HEK293 (cell line): ENCODE data around the gene LGALS7.

ENCODE experiments used
- CTCF ChIA-PET: fragments of 350-600 bp; formaldehyde crosslinking; extraction: SDS; loops from one replicate; lab custom pipeline; 2021; ENCODE audit warnings: antibody characterized with exemption; lab: Yijun Ruan, JAX
- POLR2A ChIA-PET: fragments of 300-600 bp; formaldehyde crosslinking; extraction: SDS; loops from one replicate; lab custom pipeline; 2020; ENCODE audit warnings: antibody characterized with exemption, inconsistent platforms; lab: Yijun Ruan, JAX
- H3K27ac ChIP-seq: fragments of 200-500 bp; sonication (Bioruptor generic); 2 replicates; pipeline ENCODE4 v1.5.1; 2014; ENCODE audit warnings: low read depth, low read length, control low read depth, inconsistent platforms; ENCODE audit errors: extremely low read depth
- H3K36me3 ChIP-seq, 2 experiments: fragments of 200-500 bp in 1 of 2; sonication (Bioruptor generic) in 1 of 2; 1 replicate in 1 of 2; 2 replicates in 1 of 2; pipeline ENCODE4 v1.5.1; 2014 to 2017; ENCODE audit warnings: inconsistent platforms in 2 of 2, low read length in 2 of 2; ENCODE audit not compliant: control insufficient read depth in 2 of 2, insufficient read depth in 1 of 2
- H3K4me1 ChIP-seq: fragments of 200-500 bp; sonication (Bioruptor generic); 2 replicates; pipeline ENCODE4 v1.5.1; 2014; ENCODE audit warnings: mild to moderate bottlenecking, low read length, inconsistent platforms; ENCODE audit not compliant: control insufficient read depth, insufficient read depth
- H3K4me3 ChIP-seq: 2 replicates; pipeline ENCODE4 v1.5.1; 2011; ENCODE audit warnings: low read depth, mild to moderate bottlenecking, control low read depth, low read length, moderate library complexity
- H3K9me3 ChIP-seq: fragments of 200-500 bp; sonication (Bioruptor generic); 2 replicates; pipeline ENCODE4 v1.5.1; 2014; ENCODE audit warnings: low read depth, low read length, inconsistent platforms; ENCODE audit not compliant: control insufficient read depth, insufficient read depth
- ELK4 ChIP-seq: IDR thresholded peaks from 2 replicates; pipeline ENCODE4 v1.6.1; 2011; ENCODE audit warnings: mild to moderate bottlenecking, low read depth, low read length, borderline replicate concordance
- KLF8 ChIP-seq: fragments of 450-650 bp; formaldehyde crosslinking; IDR thresholded peaks from 2 replicates; pipeline ENCODE4 v1.5.1; 2016; ENCODE audit warnings: missing biosample characterization, missing genetic modification characterization
- PRDM10 ChIP-seq: fragments of 450-650 bp; formaldehyde crosslinking; IDR thresholded peaks from 2 replicates; pipeline ENCODE4 v1.5.1; 2016; ENCODE audit warnings: missing biosample characterization, missing genetic modification characterization
- SALL2 ChIP-seq: fragments of 450-650 bp; formaldehyde crosslinking; IDR thresholded peaks from 2 replicates; pipeline ENCODE4 v1.5.0; 2017; ENCODE audit warnings: missing biosample characterization, mild to moderate bottlenecking, missing genetic modification characterization, borderline replicate concordance
- ZBTB10 ChIP-seq: fragments of 450-650 bp; formaldehyde crosslinking; IDR thresholded peaks from 2 replicates; pipeline ENCODE4 v1.5.1; 2016; ENCODE audit warnings: missing biosample characterization, missing genetic modification characterization
- ZNF169 ChIP-seq: fragments of 450-650 bp; formaldehyde crosslinking; IDR thresholded peaks from 2 replicates; pipeline ENCODE4 v1.5.1; 2016; ENCODE audit warnings: missing biosample characterization, missing genetic modification characterization
- ZNF266 ChIP-seq: fragments of 450-650 bp; formaldehyde crosslinking; IDR thresholded peaks from 2 replicates; pipeline ENCODE4 v1.5.1; 2016; ENCODE audit warnings: missing biosample characterization, missing genetic modification characterization, low read depth
- ZNF423 ChIP-seq: fragments of 450-650 bp; formaldehyde crosslinking; IDR thresholded peaks from 2 replicates; pipeline ENCODE4 v1.5.1; 2016; ENCODE audit warnings: missing biosample characterization, missing genetic modification characterization
- ZNF529 ChIP-seq: fragments of 450-650 bp; formaldehyde crosslinking; IDR thresholded peaks from 2 replicates; pipeline ENCODE4 v1.5.1; 2017; ENCODE audit warnings: missing genetic modification characterization, missing biosample characterization; ENCODE audit not compliant: insufficient replicate concordance
- ZNF561 ChIP-seq: fragments of 450-650 bp; IDR thresholded peaks from 2 replicates; pipeline ENCODE4 v1.5.1; 2018; ENCODE audit warnings: missing biosample characterization, missing genetic modification characterization, borderline replicate concordance
- ZNF600 ChIP-seq: fragments of 450-650 bp; formaldehyde crosslinking; IDR thresholded peaks from 2 replicates; pipeline ENCODE4 v1.5.1; 2016; ENCODE audit warnings: missing biosample characterization, missing genetic modification characterization
- ZNF843 ChIP-seq: fragments of 450-650 bp; formaldehyde crosslinking; IDR thresholded peaks from 2 replicates; pipeline ENCODE4 v1.5.1; 2016; ENCODE audit warnings: missing biosample characterization, missing genetic modification characterization
- TF ChIP-seq, protein P1 (sequence below): fragments of 450-650 bp; formaldehyde crosslinking; IDR thresholded peaks from 2 replicates; pipeline ENCODE4 v1.5.1; 2016; ENCODE audit warnings: missing biosample characterization, missing genetic modification characterization, borderline replicate concordance

LGALS7 gene

DNA sequence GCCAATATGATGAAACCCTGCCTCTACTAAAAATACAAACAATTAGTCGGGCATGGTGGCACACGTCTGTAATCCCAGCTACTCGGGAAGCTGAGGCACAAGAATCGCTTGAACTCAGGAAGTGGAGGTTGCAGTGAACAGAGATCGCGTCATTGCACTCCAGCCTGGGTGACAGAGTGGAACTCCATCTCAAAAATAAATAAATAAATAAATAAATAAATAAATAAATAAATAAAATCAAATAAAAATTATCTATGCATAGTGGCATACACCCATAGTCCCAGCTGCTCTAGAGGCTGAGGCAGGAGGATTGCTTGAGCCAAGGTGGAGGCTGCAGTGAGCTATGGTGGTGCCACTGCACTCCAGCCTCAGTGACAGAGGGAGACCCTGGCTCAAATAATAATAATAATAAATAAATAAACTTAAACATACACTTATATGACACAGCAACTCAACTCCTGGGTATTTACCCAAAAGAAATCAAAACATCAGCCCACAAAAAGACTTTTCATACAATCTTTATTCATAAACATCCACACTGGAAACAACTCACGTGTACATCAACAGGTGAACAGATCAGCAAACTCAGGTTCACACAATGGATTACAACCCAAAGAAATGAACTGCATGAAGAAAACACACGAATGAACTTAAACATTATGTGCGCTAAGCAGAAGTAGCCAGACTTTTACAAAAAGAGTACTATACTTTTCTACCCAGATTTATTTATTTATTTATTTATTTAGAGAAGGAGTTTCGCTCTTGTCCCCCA lies 6.9 kb downstream of the LGALS7 start (continued):
- no peak for TF ChIP-seq ZNF843
- TF ChIP-seq PRDM10: no peak
- TF ChIP-seq ELK4: no peak
- TF ChIP-seq ZNF423 (tag by site-specific recombination): no peak
- no peak for TF ChIP-seq ZNF600 (tag by site-specific recombination)
- TF ChIP-seq, protein P1, sequence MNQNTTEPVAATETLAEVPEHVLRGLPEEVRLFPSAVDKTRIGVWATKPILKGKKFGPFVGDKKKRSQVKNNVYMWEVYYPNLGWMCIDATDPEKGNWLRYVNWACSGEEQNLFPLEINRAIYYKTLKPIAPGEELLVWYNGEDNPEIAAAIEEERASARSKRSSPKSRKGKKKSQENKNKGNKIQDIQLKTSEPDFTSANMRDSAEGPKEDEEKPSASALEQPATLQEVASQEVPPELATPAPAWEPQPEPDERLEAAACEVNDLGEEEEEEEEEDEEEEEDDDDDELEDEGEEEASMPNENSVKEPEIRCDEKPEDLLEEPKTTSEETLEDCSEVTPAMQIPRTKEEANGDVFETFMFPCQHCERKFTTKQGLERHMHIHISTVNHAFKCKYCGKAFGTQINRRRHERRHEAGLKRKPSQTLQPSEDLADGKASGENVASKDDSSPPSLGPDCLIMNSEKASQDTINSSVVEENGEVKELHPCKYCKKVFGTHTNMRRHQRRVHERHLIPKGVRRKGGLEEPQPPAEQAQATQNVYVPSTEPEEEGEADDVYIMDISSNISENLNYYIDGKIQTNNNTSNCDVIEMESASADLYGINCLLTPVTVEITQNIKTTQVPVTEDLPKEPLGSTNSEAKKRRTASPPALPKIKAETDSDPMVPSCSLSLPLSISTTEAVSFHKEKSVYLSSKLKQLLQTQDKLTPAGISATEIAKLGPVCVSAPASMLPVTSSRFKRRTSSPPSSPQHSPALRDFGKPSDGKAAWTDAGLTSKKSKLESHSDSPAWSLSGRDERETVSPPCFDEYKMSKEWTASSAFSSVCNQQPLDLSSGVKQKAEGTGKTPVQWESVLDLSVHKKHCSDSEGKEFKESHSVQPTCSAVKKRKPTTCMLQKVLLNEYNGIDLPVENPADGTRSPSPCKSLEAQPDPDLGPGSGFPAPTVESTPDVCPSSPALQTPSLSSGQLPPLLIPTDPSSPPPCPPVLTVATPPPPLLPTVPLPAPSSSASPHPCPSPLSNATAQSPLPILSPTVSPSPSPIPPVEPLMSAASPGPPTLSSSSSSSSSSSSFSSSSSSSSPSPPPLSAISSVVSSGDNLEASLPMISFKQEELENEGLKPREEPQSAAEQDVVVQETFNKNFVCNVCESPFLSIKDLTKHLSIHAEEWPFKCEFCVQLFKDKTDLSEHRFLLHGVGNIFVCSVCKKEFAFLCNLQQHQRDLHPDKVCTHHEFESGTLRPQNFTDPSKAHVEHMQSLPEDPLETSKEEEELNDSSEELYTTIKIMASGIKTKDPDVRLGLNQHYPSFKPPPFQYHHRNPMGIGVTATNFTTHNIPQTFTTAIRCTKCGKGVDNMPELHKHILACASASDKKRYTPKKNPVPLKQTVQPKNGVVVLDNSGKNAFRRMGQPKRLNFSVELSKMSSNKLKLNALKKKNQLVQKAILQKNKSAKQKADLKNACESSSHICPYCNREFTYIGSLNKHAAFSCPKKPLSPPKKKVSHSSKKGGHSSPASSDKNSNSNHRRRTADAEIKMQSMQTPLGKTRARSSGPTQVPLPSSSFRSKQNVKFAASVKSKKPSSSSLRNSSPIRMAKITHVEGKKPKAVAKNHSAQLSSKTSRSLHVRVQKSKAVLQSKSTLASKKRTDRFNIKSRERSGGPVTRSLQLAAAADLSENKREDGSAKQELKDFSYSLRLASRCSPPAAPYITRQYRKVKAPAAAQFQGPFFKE (tag by site-specific recombination): no peak
- no peak for TF ChIP-seq SALL2
- TF ChIP-seq ZNF266 (tag by site-specific recombination): peak; percentile 96

DNA sequence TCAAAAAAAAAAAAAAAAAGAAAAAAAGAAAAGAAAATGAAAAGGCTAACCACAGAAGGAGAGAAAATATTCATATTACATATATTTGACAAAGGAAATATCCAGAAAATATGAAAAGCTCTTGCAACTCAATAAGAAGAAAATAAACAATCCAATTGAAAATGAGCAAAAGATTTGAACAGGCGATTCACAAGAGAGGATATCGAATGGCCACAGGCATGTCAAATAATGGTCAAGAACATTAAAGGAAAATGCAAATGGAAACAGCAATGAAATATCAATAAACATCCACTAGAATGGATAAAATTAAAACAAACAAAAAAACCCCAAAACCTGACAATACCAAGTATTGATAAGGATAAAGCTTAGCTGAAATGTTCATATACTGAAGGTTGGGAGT lies 8.1 kb downstream of the LGALS7 start:
- Histone ChIP-seq H3K4me1 (no peaks in the 10 kb centered on the region), H3K27ac (no peak overlapping the region), H3K9me3 (no peaks in the 10 kb centered on the region), H3K4me3 (no peak overlapping the region), H3K36me3 (no peaks in the 10 kb centered on the region)
- TF ChIP-seq ZBTB10 (tag by site-specific recombination) (no peak), KLF8 (tag by site-specific recombination) (0 out of 2 replicates have a peak, but pooled peaks have one; percentile 6), ZNF561 (tag by site-specific recombination) (no peak), ZNF169 (tag by site-specific recombination) (no peak), ZNF529 (tag by site-specific recombination) (no peak)
- POLR2A ChIA-PET: interaction anchor here (0.7 kb wide), 2 partner anchors 118 to 128 kb away, joined by 3 to 6 read pairs; partner anchors contain the start of gene ACTN4
- CTCF ChIA-PET: interaction anchor here (1.0 to 1.1 kb wide), 2 partner anchors 122 to 287 kb away, joined by 3 to 4 read pairs; no protein-coding TSS in a partner anchor
